HTR-8/SVneo (cell line): ENCODE data around the gene RASL10B.
A peak's percentile ranks its signal among the peaks of the same experiment; 100 is the strongest.

ENCODE experiments used
- DNase-seq: peaks from one replicate; pipeline ENCODE4 v3.0.0; 2011; ENCODE audit warnings: low spot score, mixed read lengths; ENCODE audit not compliant: insufficient read length
- FAIRE-seq: peaks from 2 replicates; lab custom pipeline; 2011; peaks lifted over from hg19 to GRCh38; lab: Jason Lieb, UNC

Gene RASL10B

DNA sequence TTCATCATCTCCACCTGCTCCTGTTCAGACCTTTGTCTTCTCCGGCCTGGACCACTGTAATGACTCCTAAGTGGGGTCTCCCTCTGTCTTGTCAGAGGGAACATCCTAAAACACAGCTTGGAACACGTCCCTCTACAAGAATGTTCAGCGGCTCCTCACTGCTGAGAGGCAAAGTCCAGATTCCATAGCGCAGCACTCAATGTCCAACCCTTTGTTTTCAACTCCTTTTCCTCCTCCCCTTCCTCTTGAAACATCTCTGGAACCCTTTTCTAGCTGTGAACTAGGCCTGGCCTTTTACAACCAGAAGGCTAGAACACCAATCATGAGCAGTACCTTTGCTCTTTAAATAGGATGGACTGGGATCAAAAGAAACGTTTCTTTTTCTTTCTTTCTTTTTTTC is 30.2 kb downstream of the RASL10B start:
- DNase-seq (no peak), FAIRE-seq (no peak)

DNA sequence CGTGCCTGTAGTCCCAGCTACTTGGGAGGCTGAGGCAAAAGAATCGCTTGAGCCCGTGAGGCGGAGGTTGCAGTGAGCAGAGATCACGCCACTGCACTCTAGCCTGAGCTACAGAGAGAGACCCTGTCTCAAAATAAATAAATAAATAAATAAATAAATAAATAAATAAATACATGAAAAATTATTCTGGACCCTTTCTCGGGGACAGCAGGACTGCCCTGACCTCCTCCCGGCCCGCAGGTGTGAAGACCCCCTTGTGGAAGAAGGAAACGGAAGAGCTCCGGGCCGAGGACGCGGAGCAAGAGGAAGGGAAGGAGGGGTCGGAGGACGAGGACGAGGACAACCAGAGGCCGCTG is 32.3 kb downstream of the RASL10B start:
- no peak for DNase-seq
- no peak for FAIRE-seq

- DNase-seq: peak; percentile 95
- no peak for FAIRE-seq
Measured at GRCh38 chr17:35764123-35764991, 32.9 kb downstream of the RASL10B start.

- DNase-seq: no peak
- no peak for FAIRE-seq
Measured at GRCh38 chr17:35765086-35765710, 33.8 kb downstream of the RASL10B start.

- DNase-seq (no peak), FAIRE-seq (no peak)
Measured at GRCh38 chr17:35765756-35766488, 34.5 kb downstream of the RASL10B start.

DNA sequence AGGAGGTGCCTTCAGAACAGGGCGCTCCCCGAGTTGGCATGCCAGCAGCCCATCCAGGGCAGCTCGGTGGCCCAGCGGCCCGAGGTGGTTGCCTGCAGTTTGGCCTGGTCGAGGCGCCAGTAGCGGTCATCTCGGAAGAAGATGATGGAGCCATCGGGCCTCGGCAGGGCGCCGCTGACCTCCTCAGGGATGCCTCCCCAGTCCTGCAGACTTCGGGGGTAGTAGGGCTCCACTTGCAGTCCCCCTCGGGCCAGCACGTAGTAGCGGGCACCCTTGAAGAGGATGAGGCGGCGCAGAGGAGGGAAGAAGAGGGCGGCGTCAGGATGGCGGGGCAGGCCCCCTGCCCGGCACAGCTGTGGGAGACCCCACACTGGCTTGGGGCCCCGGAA is 35.0 kb downstream of the RASL10B start:
- DNase-seq: no peak
- no peak for FAIRE-seq

GRCh38 chr17:35766903-35767510 is 35.6 kb downstream of the RASL10B start:
- DNase-seq (peak; percentile 65), FAIRE-seq (no peak)

- no peak for DNase-seq
- FAIRE-seq: no peak
Measured at GRCh38 chr17:35768797-35769196, 37.4 kb downstream of the RASL10B start.

DNA sequence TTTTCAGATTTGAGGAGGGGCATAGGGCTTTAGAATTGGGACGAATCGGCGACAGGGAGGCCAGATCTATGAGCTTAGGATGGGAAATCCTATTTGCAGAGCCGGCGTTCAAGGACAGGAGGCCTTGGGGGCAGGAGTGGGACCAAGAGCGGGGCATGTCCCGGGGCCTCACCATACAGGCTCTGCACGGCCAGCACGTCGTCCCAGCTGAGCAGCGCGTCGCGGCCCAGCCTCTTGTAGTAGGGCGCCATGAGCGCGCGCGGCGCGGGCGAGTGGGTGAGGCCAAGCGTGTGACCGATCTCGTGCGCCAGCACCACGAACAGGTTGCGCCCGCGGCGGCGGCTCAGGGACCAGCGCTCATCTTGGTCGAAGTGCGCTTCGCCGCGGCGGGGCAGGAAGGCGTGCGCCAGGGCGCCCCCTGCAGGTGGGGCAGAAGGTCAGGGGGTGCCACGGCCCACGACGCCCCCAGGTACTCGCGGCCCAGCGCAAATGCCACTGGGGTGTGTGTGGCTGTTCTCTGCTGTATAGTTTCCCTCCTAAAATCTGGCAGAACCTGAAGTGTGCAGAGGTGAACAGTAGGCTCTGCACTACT is 38.6 kb downstream of the RASL10B start:
- DNase-seq: no peak
- FAIRE-seq: no peak

DNA sequence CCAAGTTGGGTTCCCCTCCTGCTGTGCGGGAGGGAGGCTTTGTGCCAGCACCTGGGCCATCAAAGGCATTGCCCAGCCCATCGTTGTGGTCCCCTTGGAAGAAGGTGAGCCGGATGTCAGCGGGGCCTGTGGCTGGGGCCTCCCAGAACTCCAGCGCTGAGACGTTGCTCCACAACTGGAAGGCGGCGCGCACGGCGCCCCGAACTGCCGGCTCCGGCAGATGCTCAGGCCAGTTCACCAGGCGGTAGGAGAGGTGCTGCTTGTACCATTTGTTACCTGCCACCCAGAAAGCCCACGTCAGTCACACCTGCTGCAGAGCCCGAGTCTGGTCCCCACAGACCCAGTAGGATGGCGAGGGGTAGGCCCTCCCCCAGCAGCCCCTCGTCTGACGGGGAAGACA is 41.7 kb downstream of the RASL10B start:
- FAIRE-seq: no peak
- no peak for DNase-seq

DNA sequence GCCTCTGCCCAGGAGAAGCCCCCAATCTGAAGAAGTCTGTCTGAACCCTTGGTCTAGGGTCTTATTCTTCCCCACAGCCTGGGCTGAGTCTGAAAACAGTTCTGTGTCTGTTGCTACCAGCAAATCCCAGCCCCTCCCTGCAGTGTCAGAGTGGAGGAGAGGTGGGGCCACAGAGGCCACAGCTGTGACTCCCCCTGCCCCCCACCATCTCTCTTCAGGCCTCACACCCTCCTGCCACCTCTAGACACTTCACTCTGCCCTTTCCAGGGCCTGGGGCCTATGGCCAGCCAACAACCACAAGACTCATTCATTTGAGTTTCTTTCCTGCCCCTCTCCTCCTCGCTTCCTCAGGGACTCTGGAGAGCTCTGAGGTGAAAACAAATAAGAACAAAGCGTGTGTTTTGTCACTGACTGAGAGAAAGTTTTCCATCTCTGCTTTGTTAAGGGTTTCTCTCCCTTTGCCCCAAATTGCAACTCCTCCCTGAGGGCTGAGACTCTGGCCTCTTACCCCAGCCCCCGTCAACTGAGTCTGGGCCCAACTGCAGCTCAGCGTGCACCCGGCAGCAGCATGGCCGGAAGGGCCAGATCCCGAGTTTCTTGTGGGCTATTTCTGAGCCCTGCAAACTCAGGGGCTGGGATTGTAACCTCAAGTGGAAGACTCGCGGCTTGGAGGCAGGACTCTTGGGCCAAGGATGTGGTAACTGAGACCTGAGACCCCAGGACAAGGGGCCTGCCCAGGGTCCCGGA is 42.4 kb downstream of the RASL10B start:
- no peak for FAIRE-seq
- no peak for DNase-seq

DNA sequence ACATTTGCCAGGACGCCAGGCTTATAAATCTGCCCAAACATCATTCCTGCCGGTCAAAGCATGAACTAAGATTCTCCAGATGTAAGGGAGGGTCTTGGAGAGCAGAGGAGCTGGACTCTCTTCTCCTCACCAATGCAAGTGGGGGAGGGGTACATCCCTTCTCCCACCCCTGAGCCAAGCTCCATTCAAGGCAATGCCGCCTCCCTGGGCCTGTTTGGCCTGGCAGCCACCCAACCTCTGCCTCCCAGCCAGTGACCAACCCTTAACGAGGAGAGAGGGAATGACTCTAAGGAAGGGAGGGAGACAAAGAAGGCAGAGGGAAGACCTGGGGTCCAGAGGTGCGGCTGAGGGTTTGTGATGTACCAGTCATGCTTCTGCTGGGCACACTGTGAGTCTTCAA is 43.1 kb downstream of the RASL10B start:
- FAIRE-seq: no peak
- no peak for DNase-seq

GRCh38 chr17:35775039-35775438 is 43.6 kb downstream of the RASL10B start:
- no peak for FAIRE-seq
- DNase-seq: no peak

DNA sequence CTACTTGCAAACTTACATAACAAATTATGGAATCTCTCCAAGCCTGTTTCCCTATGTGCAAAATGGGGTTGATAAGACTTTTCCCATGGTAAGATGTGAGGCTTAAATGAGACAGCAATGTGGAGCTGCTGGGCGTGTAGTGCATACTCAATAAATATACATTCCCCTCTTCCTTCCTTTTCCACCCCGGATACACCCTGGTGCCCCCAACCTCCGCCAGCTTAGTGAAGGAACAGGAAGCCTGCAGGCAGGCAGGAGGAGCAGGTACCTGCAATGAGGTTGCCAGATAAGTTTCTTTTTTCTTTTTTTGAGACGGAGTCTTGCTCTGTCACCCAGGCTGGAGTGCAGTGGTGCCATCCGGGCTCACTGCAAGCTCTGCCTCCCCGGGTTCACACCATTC is 44.1 kb downstream of the RASL10B start:
- FAIRE-seq (no peak), DNase-seq (no peak)

DNA sequence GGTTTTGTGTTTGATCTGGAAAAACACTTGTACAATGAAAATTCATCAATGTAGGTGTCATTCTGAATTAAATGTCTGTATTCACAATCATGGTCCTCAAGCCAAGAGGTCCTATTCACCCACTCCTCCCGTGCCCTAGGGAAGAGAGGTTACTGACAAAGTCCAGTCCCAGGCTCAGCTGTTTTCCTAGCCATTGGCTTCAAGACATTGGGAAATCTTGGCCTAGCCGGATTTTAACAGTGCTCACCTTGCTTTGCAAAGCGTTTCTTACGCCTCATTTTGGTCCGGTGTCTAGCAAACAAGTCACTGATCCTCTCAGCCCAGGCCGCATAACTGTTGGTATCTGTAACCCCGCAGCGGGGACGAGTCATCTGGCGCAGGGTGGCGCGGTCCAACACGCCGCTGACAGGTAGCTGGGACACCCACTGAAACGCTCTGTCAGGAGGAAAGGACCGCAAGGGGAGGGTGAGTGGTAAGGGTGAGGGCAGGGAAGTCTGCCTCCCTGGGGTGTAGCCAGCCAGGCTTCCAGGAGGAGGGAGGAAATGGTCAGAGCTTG is 47.3 kb downstream of the RASL10B start:
- DNase-seq (no peak), FAIRE-seq (no peak)

DNA sequence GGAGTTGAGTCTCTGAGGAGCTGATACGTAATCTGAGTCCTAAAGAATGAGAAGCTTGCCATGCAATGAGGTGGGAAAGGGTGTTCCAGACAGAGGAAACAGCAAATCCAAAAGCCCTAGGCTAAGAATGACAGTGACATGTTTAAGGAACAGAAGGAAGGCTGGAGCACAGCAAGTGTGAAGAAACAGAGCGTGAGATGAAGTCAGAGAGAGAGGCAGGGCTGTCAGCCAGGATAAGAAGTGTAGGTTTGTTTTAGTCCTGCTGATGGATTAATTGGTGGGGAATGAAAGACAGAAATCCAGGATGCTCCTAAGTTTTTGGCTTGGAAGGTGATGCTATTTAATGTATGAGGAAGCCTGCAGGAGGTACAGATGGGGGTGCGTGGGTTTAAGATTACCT is 49.5 kb downstream of the RASL10B start:
- DNase-seq: no peak
- no peak for FAIRE-seq

- FAIRE-seq (no peak), DNase-seq (no peak)
Measured at GRCh38 chr17:35784895-35785294, 53.5 kb downstream of the RASL10B start.

GRCh38 chr17:35786941-35787432 is 55.5 kb downstream of the RASL10B start:
- no peak for FAIRE-seq
- no peak for DNase-seq
